ENCODE data around the gene RAB3IP. TPM values are rescaled to one million over a fixed set of nuclear protein-coding genes. Genes with fewer than 3 reads are reported as not detected.
A peak's percentile ranks its signal among the peaks of the same experiment; 100 is the strongest.
"Not testable (repeated sequence)": the region's sequence is repeated elsewhere in the genome, so short reads cannot be mapped to it uniquely, and the experiment has no call there.

RAB3IP gene
- total RNA-seq, 2 donors from 2014 or later: 21.8 to 27.3 TPM

- H3K27me3 Mint-ChIP-seq: peaks cover 6% of the 10 kb centered on the region
- no peaks in the 10 kb centered on the region for H3K9me3 Mint-ChIP-seq
- H3K27ac Mint-ChIP-seq: no peak overlapping the region
- no peak overlapping the region for H3K4me3 Mint-ChIP-seq
- no peaks in the 10 kb centered on the region for H3K36me3 Mint-ChIP-seq (ENCODE audit: low read depth)
- H3K4me1 Mint-ChIP-seq: no peaks in the 10 kb centered on the region
- no peak for ATAC-seq (replicated peaks)
Observed at GRCh38 chr12:69732088-69732487, 6.6 kb upstream of the RAB3IP start.

GRCh38 chr12:69733638-69734037 lies 5.0 kb upstream of the RAB3IP start:
- Mint-ChIP-seq H3K4me1 (no peaks in the 10 kb centered on the region), H3K4me3 (no peak overlapping the region), H3K9me3 (no peaks in the 10 kb centered on the region), H3K36me3 (ENCODE audit: low read depth) (no peaks in the 10 kb centered on the region), H3K27ac (no peak overlapping the region), H3K27me3 (peaks cover 8% of the 10 kb centered on the region)
- ATAC-seq (replicated peaks): no peak

GRCh38 chr12:69739287-69740191 lies 879 bp downstream of the RAB3IP start:
- Mint-ChIP-seq H3K4me1 (peaks cover 12% of the 10 kb centered on the region), H3K4me3 (peak overlapping the region; percentile 86), H3K27ac (peak overlapping the region; percentile 65), H3K9me3 (no peaks in the 10 kb centered on the region), H3K27me3 (peaks cover 3% of the 10 kb centered on the region), H3K36me3 (ENCODE audit: low read depth) (no peaks in the 10 kb centered on the region)
- peak; percentile 38 for ATAC-seq (replicated peaks)

GRCh38 chr12:69744109-69744508 lies 5.4 kb downstream of the RAB3IP start:
- no peaks in the 10 kb centered on the region for H3K9me3 Mint-ChIP-seq
- H3K27me3 Mint-ChIP-seq: no peaks in the 10 kb centered on the region
- H3K36me3 Mint-ChIP-seq (ENCODE audit: low read depth): no peaks in the 10 kb centered on the region
- no peak for ATAC-seq (replicated peaks)
- H3K27ac Mint-ChIP-seq: no peak overlapping the region
- no peak overlapping the region for H3K4me3 Mint-ChIP-seq
- peaks cover 19% of the 10 kb centered on the region for H3K4me1 Mint-ChIP-seq

GRCh38 chr12:69751476-69751875 lies 12.8 kb downstream of the RAB3IP start:
- no peaks in the 10 kb centered on the region for H3K9me3 Mint-ChIP-seq
- no peaks in the 10 kb centered on the region for H3K4me1 Mint-ChIP-seq
- no peak overlapping the region for H3K4me3 Mint-ChIP-seq
- no peak overlapping the region for H3K27ac Mint-ChIP-seq
- ATAC-seq (replicated peaks): no peak
- H3K36me3 Mint-ChIP-seq (ENCODE audit: low read depth): peaks cover 17% of the 10 kb centered on the region
- H3K27me3 Mint-ChIP-seq: no peaks in the 10 kb centered on the region

- ATAC-seq (replicated peaks): no peak
- Mint-ChIP-seq H3K27ac (no peak overlapping the region), H3K9me3 (peaks cover 4% of the 10 kb centered on the region), H3K4me3 (no peak overlapping the region), H3K27me3 (no peaks in the 10 kb centered on the region), H3K36me3 (ENCODE audit: low read depth) (peaks cover 46% of the 10 kb centered on the region), H3K4me1 (no peaks in the 10 kb centered on the region)
Observed at GRCh38 chr12:69755302-69755701, 16.6 kb downstream of the RAB3IP start.

- Mint-ChIP-seq H3K4me3 (no peak overlapping the region), H3K36me3 (ENCODE audit: low read depth) (peaks cover 55% of the 10 kb centered on the region), H3K9me3 (peaks cover 4% of the 10 kb centered on the region), H3K27ac (no peak overlapping the region), H3K4me1 (no peaks in the 10 kb centered on the region), H3K27me3 (no peaks in the 10 kb centered on the region)
- ATAC-seq (replicated peaks): no peak
Observed at GRCh38 chr12:69756088-69756755, 17.6 kb downstream of the RAB3IP start.

- Mint-ChIP-seq H3K27ac (no peak overlapping the region), H3K4me1 (no peaks in the 10 kb centered on the region), H3K36me3 (ENCODE audit: low read depth) (peaks cover 70% of the 10 kb centered on the region), H3K4me3 (no peak overlapping the region), H3K9me3 (peaks cover 4% of the 10 kb centered on the region), H3K27me3 (no peaks in the 10 kb centered on the region)
- no peak for ATAC-seq (replicated peaks)
Observed at GRCh38 chr12:69758105-69758504, 19.4 kb downstream of the RAB3IP start.

- not testable (repeated sequence) for H3K9me3 Mint-ChIP-seq; H3K27me3 Mint-ChIP-seq; H3K27ac Mint-ChIP-seq; H3K4me1 Mint-ChIP-seq; H3K4me3 Mint-ChIP-seq; ATAC-seq (replicated peaks)
- peaks cover 82% of the 10 kb centered on the region for H3K36me3 Mint-ChIP-seq (ENCODE audit: low read depth)
Observed at GRCh38 chr12:69759581-69759980, 20.9 kb downstream of the RAB3IP start.

GRCh38 chr12:69765515-69765914 lies 26.9 kb downstream of the RAB3IP start:
- Mint-ChIP-seq H3K4me3 (no peak overlapping the region), H3K27ac (no peak overlapping the region), H3K4me1 (peaks cover 11% of the 10 kb centered on the region), H3K27me3 (no peaks in the 10 kb centered on the region), H3K9me3 (peaks cover 20% of the 10 kb centered on the region), H3K36me3 (ENCODE audit: low read depth) (peaks cover 90% of the 10 kb centered on the region)
- no peak for ATAC-seq (replicated peaks)

GRCh38 chr12:69766260-69766659 lies 27.6 kb downstream of the RAB3IP start:
- no peak for ATAC-seq (replicated peaks)
- H3K4me1 Mint-ChIP-seq: peaks cover 11% of the 10 kb centered on the region
- peaks cover 24% of the 10 kb centered on the region for H3K9me3 Mint-ChIP-seq
- no peak overlapping the region for H3K27ac Mint-ChIP-seq
- H3K4me3 Mint-ChIP-seq: no peak overlapping the region
- peaks cover 90% of the 10 kb centered on the region for H3K36me3 Mint-ChIP-seq (ENCODE audit: low read depth)
- H3K27me3 Mint-ChIP-seq: no peaks in the 10 kb centered on the region

GRCh38 chr12:69779928-69780327 lies 41.3 kb downstream of the RAB3IP start:
- Mint-ChIP-seq H3K9me3 (peaks cover 25% of the 10 kb centered on the region), H3K27ac (no peak overlapping the region), H3K36me3 (ENCODE audit: low read depth) (peaks cover 52% of the 10 kb centered on the region), H3K27me3 (no peaks in the 10 kb centered on the region), H3K4me3 (no peak overlapping the region), H3K4me1 (peaks cover 18% of the 10 kb centered on the region)
- no peak for ATAC-seq (replicated peaks)

- Mint-ChIP-seq H3K27me3 (no peaks in the 10 kb centered on the region), H3K27ac (no peak overlapping the region), H3K4me3 (no peak overlapping the region), H3K9me3 (peaks cover 25% of the 10 kb centered on the region), H3K36me3 (ENCODE audit: low read depth) (peaks cover 85% of the 10 kb centered on the region), H3K4me1 (peaks cover 18% of the 10 kb centered on the region)
- ATAC-seq (replicated peaks): no peak
Observed at GRCh38 chr12:69783365-69783764, 44.7 kb downstream of the RAB3IP start.

- H3K9me3 Mint-ChIP-seq: peaks cover 16% of the 10 kb centered on the region
- no peak overlapping the region for H3K4me3 Mint-ChIP-seq
- ATAC-seq (replicated peaks): no peak
- no peaks in the 10 kb centered on the region for H3K27me3 Mint-ChIP-seq
- H3K4me1 Mint-ChIP-seq: no peaks in the 10 kb centered on the region
- H3K36me3 Mint-ChIP-seq (ENCODE audit: low read depth): peaks cover 73% of the 10 kb centered on the region
- no peak overlapping the region for H3K27ac Mint-ChIP-seq
Observed at GRCh38 chr12:69789351-69789750, 50.7 kb downstream of the RAB3IP start.

- H3K9me3 Mint-ChIP-seq: peaks cover 21% of the 10 kb centered on the region
- H3K36me3 Mint-ChIP-seq (ENCODE audit: low read depth): peaks cover 74% of the 10 kb centered on the region
- H3K4me1 Mint-ChIP-seq: no peaks in the 10 kb centered on the region
- no peak overlapping the region for H3K27ac Mint-ChIP-seq
- H3K27me3 Mint-ChIP-seq: no peaks in the 10 kb centered on the region
- no peak for ATAC-seq (replicated peaks)
- H3K4me3 Mint-ChIP-seq: no peak overlapping the region
Observed at GRCh38 chr12:69792533-69792932, 53.9 kb downstream of the RAB3IP start.

All from activated T-helper 17 cell treated with anti-CD3 and anti-CD28 coated beads, Interleukin-2, amount 50 U/mL, for 72 hours (primary cell).